HG03439 (cell line): Measurements from ENCODE around the gene PRDM16.
"Not testable (repeated sequence)": the region's sequence is repeated elsewhere in the genome, so short reads cannot be mapped to it uniquely, and the experiment has no call there.

ENCODE experiments used
- ATAC-seq: cut with Tn5 transposase; IDR thresholded peaks from one replicate; pipeline ENCODE4 v1.9.1; 2021; ENCODE audit warnings: mild to moderate bottlenecking, moderate library complexity; ENCODE audit not compliant: unreplicated experiment

PRDM16 gene

GRCh38 chr1:3237994-3238702 is 169.1 kb downstream of the PRDM16 start:
- no peak for ATAC-seq

GRCh38 chr1:3238703-3239278 is 169.8 kb downstream of the PRDM16 start:
- no peak for ATAC-seq

- not testable (repeated sequence) for ATAC-seq
These were observed 171.0 kb downstream of the PRDM16 start for GRCh38 chr1:3239991-3240390.

- ATAC-seq: no peak
These were observed 171.7 kb downstream of the PRDM16 start for GRCh38 chr1:3240524-3241235.

GRCh38 chr1:3241236-3241550 is 172.2 kb downstream of the PRDM16 start:
- ATAC-seq: no peak

- no peak for ATAC-seq
These were observed 172.8 kb downstream of the PRDM16 start for GRCh38 chr1:3241673-3242407.

GRCh38 chr1:3242408-3243260 is 173.6 kb downstream of the PRDM16 start:
- no peak for ATAC-seq

- no peak for ATAC-seq
These were observed 174.3 kb downstream of the PRDM16 start for GRCh38 chr1:3243304-3243703.

- ATAC-seq: no peak
These were observed 175.3 kb downstream of the PRDM16 start for GRCh38 chr1:3244025-3244926.

GRCh38 chr1:3244927-3245315 is 175.9 kb downstream of the PRDM16 start:
- ATAC-seq: no peak

GRCh38 chr1:3245344-3245743 is 176.3 kb downstream of the PRDM16 start:
- no peak for ATAC-seq

GRCh38 chr1:3245768-3246167 is 176.8 kb downstream of the PRDM16 start:
- ATAC-seq: no peak

- no peak for ATAC-seq
These were observed 177.2 kb downstream of the PRDM16 start for GRCh38 chr1:3246251-3246650.

- ATAC-seq: no peak
These were observed 178.6 kb downstream of the PRDM16 start for GRCh38 chr1:3247521-3248121.

- no peak for ATAC-seq
These were observed 179.4 kb downstream of the PRDM16 start for GRCh38 chr1:3248155-3249141.

- no peak for ATAC-seq
These were observed 180.2 kb downstream of the PRDM16 start for GRCh38 chr1:3249231-3249630.

- no peak for ATAC-seq
These were observed 180.9 kb downstream of the PRDM16 start for GRCh38 chr1:3249631-3250501.
